GM23248 (cell line): Measurements from ENCODE around the gene CIT.

Source experiments
- EZH2 ChIP-seq: fragments of 200-600 bp; sonication (generic); IDR thresholded peaks from 2 replicates; pipeline ENCODE4 v1.6.1; 2018; ENCODE audit warnings: antibody characterized with exemption, mild to moderate bottlenecking; ENCODE audit not compliant: insufficient read depth, poor library complexity, severe bottlenecking
- EZH2phosphoT487 ChIP-seq: fragments of 200-600 bp; sonication (generic); IDR thresholded peaks from 2 replicates; pipeline ENCODE4 v1.6.1; 2018; ENCODE audit warnings: antibody characterized with exemption, moderate library complexity, mild to moderate bottlenecking, low read depth; ENCODE audit not compliant: insufficient read depth

GRCh38 chr12:119902084-119902509 lies 25.0 kb upstream of the CIT start:
- TF ChIP-seq EZH2 (no peak), EZH2phosphoT487 (no peak)
